ENCODE results near the gene SEC63. TPM values are rescaled to one million over a fixed set of nuclear protein-coding genes. Genes with fewer than 3 reads are reported as not detected.
A peak's percentile ranks its signal among the peaks of the same experiment; 100 is the strongest.
"Not testable (repeated sequence)": the region's sequence is repeated elsewhere in the genome, so short reads cannot be mapped to it uniquely, and the experiment has no call there.

Gene SEC63
- total RNA-seq, 1 experiment from 2014 or later = 27.1 TPM

DNA sequence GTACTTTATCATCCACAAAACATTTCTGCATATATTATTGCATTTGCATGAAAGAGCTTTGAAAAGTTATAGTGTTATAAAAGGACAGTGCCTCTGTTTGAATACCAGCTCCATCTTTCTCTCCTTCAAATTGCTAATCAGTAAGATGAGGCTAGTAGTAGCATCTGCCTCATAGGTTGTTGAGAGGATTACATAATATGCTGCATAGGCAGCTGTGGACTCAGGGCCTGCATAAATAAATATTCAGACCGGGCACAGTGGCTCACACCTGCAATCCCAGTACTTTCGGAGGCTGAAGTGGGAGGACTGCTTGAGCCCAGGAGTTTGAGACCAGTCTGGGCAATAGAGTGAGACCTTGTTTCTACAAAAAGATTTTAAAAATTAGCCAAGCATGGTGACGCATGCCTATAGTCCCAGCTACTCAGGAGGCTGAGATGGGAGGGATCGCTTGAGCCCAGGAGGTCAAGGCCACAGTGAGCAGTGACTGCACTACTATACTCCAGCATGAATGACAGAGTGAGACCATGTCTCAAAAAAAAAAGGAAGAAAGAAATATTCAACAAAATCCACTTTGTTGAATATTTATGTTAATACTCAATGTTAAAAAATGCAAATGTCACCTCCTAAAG lies 18.3 kb upstream of the SEC63 start:
- no peak for DNase-seq (ENCODE audit: low read depth)

GRCh38 chr6:107973594-107973993 lies 15.6 kb upstream of the SEC63 start:
- DNase-seq (ENCODE audit: low read depth) = no peak

DNA sequence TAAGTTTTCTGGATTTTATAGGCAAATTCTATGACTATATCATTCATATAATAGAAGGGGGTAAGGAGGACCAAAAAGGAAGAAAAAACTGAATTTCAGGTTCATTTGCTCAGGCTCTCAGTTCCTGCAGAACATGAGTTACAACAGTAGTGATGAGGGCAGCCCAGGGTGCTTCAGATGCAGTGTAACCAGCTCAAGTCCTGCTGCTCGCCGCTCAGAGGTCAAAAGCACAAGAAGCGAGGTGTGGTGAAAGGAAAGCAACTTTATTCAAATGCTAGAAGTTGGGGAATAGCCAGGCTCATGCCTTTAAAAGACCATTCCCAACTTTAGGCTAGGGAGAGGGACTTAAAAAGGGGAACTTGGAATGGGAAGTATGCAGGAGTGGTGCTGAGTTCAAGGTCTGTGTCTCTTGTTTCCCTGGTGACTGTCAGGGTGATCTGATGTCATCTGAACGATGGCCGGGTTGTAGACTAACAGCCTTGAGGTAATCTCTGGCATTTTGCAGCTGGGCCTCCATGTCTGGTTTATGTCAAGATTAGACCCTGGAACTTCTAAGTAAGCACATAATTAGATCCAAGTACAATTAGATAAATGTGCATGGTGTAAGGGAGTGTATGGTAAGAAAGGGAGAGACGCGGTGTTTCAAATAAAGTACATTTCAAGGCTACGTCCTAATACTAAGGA lies 14.5 kb upstream of the SEC63 start:
- DNase-seq (ENCODE audit: low read depth) = no peak

DNA sequence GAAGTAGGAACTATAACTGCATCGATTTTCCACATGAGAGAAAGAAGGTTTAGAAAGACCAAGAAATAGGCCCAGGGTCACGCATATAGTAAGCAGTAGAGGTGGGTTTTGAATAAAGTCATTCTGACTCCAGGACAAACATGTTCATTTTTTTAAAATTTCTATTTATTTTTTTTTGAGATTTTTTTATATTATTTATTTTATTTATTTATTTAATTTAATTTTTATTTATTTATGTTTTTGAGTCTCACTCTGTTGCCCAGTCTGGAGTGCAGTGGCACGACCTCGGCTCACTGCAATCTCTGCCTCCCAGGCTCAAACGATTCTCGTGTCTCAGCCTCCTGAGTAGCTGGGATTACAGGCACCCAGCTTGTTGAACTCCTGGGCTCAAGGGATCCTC lies 13.2 kb upstream of the SEC63 start:
- no peak for DNase-seq (ENCODE audit: low read depth)

GRCh38 chr6:107970255-107970654 lies 12.2 kb upstream of the SEC63 start:
- no peak for DNase-seq (ENCODE audit: low read depth)

DNA sequence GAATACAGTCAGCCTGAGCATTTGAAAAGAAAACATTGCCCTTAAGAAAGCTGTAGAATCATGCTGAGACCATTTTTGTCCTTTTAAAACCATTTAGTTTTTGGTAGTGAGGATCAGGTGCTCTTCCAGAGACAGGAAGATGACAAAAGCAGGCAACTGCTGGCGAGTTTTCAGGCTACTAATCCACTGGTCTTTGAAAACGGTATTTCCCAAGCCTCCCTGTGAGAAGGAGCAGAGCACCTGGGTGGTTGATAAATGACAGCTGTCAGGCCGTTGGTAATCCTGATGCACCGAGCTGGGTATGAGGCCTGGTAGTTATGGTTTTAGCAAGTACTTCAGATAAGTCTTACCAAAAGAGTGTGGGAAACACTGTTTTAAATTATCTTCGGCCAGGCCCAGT lies 10.1 kb upstream of the SEC63 start:
- DNase-seq (ENCODE audit: low read depth) = no peak

- no peak for DNase-seq (ENCODE audit: low read depth)
These were observed 7.7 kb upstream of the SEC63 start for GRCh38 chr6:107965746-107966145.

GRCh38 chr6:107962723-107963122 lies 4.7 kb upstream of the SEC63 start:
- no peak for DNase-seq (ENCODE audit: low read depth)

GRCh38 chr6:107959392-107959791 lies 1.4 kb upstream of the SEC63 start:
- DNase-seq (ENCODE audit: low read depth) = no peak

GRCh38 chr6:107958689-107959362 lies 818 bp upstream of the SEC63 start:
- not testable (repeated sequence) for DNase-seq (ENCODE audit: low read depth)

- DNase-seq (ENCODE audit: low read depth) = peak; percentile 87
These were observed 600 bp downstream of the SEC63 start for GRCh38 chr6:107957308-107957908.

DNA sequence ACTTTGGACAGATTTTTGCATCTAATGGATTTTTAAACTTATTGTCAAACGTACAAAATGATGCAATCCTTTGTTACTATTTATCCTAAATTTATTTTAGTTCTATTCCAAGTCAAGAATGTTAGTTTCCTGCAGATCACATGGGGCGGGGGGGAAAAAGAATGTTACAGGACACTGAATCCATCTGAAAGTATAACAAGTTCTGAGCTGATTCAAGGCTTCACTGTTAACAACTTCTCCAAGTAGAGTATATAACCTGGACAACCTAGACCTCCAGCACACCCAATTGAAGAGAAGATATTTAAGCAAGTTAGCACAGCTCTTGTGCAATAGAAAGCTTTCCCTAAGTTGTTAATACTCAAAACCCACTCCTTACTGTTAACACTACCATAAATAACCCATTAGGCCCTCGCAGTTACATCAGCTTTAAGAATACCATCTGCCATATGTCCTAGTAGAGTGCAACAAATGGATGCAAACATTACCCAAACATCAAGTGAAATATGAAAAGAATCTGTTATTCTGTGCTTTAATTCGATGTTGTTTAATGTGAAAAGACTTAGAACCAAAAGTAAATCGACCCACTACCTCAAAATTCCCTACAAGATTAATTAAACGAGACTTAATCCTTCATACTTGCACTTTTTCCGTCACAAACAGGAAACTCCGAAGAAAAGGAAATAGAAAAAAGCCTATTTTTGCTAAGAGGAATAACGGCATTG lies 1.3 kb downstream of the SEC63 start:
- no peak for DNase-seq (ENCODE audit: low read depth)

- DNase-seq (ENCODE audit: low read depth) = no peak
These were observed 1.8 kb downstream of the SEC63 start for GRCh38 chr6:107956181-107956580.

- DNase-seq (ENCODE audit: low read depth) = not testable (repeated sequence)
These were observed 4.1 kb downstream of the SEC63 start for GRCh38 chr6:107953858-107954414.

GRCh38 chr6:107943626-107944439 lies 14.2 kb downstream of the SEC63 start:
- no peak for DNase-seq (ENCODE audit: low read depth)

DNA sequence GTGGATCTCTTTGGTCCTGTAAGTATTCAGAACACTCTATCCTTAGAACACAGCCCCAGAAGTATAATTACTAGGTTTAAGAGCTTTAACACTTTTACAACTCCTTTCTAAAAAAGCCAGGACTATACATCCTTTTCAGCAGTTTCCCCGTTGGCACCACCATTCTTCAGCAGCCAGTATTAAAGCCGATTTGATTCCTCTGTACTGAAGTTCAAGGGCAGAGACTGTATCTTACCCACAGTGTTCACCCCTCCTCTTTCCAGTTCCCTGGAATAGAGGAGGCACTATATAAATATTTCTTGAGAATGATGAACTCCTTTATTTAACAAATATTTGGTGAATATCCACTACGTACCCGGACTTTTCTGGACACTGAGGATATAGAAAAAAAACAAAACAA lies 15.9 kb downstream of the SEC63 start:
- no peak for DNase-seq (ENCODE audit: low read depth)

- no peak for DNase-seq (ENCODE audit: low read depth)
These were observed 16.4 kb downstream of the SEC63 start for GRCh38 chr6:107941627-107942026.

- no peak for DNase-seq (ENCODE audit: low read depth)
These were observed 16.8 kb downstream of the SEC63 start for GRCh38 chr6:107941199-107941598.

GRCh38 chr6:107936910-107937292 lies 21.1 kb downstream of the SEC63 start:
- not testable (repeated sequence) for DNase-seq (ENCODE audit: low read depth)

- no peak for DNase-seq (ENCODE audit: low read depth)
These were observed 21.7 kb downstream of the SEC63 start for GRCh38 chr6:107936162-107936909.

Data from LHCN-M2 (cell line).